GM11168 (cell line): Measurements from ENCODE around the gene SCN8A.
"Not testable (repeated sequence)": the region's sequence is repeated elsewhere in the genome, so short reads cannot be mapped to it uniquely, and the experiment has no call there.

Experiments used
- in situ Hi-C: fragments of 300-500 bp; cut with MboI; formaldehyde crosslinking; loops from one replicate; pipeline ENCODE4 v1.12.0; 2022; ENCODE audit warnings: low sequenced_read_pairs; ENCODE audit not compliant: unreplicated experiment

Gene SCN8A

GRCh38 chr12:51621156-51621922 lies 30.3 kb downstream of the SCN8A start:
- in situ Hi-C loops = no loop called here

- in situ Hi-C loops = no loop called here
Observed at GRCh38 chr12:51622564-51622963, 31.5 kb downstream of the SCN8A start.

DNA sequence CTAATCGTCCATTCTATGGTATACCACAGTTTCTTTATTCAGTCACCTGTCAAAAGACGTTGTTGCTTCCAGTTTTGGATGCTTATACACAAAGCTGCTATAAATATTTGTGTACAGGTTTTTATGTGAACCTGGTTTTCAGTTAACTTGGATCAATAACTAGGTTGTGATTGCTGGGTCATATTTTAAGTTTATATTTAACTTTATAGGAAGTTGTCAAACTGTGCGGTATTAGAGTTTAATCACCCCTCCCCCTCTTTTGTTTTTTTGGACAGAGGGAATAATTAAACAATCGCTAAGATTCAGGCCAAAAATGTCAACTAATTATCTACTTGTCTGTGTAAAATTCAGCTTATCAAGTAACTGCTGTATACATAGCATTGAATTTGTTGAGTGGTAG lies 34.3 kb downstream of the SCN8A start:
- in situ Hi-C loops = no loop called here

DNA sequence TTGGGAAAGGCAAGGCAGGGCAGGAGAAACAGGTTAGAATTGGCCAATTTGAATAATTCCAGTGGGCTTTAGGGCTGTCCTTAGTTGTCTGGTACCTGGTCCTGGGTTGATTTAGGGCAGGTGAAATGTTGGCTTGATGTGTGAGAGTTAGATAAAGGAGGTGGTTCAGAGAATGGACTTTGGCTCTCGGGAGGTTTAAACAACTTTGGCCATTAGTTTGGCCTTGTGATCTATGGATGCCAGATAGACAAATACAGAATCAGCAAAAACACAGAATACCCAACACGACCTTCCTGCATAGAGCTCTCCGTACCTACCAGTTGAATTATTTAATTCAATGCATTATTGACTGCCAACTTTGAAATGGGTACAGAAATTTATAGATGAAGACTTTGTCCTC lies 35.1 kb downstream of the SCN8A start:
- in situ Hi-C loops = no loop called here

DNA sequence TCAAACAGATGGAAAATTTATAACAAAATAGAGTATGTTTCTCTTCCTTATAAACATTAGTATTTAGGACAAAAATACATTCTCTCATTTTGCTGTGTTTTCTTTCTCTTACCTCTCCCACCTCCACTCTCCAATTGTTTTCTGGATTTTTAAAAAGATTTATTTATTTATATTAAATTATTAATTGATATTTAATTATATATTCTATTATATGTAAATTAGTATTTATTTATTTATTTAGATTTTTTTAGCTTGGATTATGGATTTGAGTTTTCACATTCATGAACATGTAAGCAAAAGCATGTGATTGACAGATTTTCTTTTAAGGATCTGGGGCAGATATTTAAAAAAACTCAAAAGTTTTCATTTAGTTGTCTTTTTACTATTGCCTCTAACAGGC lies 35.6 kb downstream of the SCN8A start:
- in situ Hi-C loops = no loop called here

DNA sequence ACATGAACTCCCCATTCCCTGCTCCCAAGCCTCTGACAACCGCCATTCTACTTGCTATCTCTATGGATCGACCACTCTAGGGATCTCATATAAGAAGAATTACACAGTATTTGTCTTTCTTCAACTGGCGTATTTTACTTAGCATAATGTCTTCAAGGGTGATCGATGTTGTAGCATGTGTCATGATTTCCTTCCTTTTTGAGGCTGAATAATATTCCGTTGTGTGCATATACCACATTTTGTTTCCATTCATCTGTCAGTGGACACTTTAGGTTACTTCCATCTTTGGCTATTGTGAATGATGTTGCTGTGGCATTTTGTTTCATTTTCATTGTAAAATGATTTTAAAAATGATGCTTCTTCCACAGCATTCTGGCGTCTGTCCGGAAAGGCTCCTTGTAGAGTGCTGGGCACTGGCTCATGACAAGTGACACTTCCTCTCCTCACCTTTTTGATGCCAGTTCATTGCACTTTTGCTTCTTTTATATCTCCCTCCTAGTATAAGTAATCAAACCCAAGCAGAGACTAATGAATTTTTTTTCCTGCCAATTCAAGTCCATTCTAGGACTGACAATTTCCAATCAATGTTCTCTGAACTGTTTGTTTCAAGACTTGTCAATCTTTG lies 39.3 kb downstream of the SCN8A start:
- in situ Hi-C loops = no loop called here

DNA sequence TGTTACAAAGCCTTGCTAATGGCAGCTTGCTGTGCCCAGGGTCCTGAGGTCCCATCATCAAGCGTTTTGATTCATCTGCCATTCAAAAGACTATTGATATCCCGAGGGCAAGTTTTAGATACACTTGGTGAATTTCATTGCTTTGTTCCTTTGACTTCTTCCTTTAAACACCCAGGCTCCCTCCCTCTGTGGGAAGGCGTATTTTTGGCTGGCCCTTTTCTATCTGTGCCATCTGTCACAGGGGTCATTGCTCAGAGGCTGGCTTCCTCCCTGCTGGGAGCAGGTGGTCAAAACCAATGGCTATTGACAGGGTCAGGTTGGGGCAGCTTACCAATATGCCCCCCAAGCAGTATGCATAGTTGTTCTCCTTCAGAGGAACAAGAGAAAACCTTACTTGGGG lies 40.0 kb downstream of the SCN8A start:
- in situ Hi-C loops = no loop called here

DNA sequence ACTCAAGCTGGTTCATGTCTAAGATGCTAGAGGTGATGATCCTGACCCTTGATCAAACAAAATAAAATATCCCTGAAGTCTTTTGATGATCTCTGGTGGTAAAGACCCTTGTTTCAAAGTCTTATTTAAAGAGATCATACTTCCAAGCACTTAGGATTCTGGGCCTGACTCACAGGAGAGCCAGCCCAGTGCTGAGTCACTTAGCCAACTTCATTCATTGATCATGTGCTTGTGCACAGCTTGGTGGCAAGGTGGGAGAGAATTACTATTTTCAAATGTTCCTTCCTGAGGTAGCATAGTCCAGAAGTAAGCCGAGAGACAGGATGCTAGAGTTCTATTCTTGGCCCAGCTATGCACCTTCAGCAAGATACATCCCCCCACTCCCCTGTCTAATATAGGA lies 40.6 kb downstream of the SCN8A start:
- in situ Hi-C loops = no loop called here

DNA sequence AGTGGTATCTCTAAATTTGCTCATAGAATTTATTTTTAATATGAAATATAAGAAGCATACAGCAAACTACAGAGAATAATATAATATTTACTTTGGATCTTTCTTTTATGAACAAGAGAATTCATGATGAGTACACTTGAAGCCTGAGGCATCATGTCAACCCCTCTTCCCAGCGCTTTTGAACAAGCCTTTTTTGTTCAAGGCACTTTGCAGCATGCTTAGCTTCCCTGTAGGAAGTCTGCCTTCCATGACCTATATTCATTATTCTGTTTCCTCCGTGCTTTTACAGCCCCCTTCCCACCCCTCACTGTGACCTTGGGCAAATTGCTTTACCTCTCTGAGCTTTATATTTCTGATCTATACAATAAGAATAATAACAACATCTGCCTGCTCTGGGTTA lies 41.6 kb downstream of the SCN8A start:
- in situ Hi-C loops = no loop called here

GRCh38 chr12:51635346-51635745 lies 44.3 kb downstream of the SCN8A start:
- in situ Hi-C loops = no loop called here

DNA sequence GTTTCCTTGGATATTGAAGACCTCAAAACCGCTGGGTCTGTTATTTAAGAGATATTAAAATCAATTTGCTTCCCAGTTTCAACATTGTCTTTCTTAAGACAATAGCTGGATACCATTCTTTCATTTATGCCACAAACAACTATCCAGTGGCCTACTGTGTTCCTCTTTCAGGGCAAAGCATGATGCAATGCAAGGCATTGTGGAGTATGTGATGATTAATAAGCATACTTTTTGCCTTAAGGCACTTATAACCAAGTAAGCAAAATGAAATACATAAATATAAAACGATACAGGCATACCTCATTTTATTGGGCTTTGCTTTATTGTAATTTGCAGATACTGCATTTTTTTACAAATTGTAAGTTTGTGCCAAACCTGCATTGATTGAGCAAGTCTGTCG lies 45.5 kb downstream of the SCN8A start:
- in situ Hi-C loops = no loop called here

GRCh38 chr12:51636986-51637385 lies 46.0 kb downstream of the SCN8A start:
- in situ Hi-C loops = no loop called here

DNA sequence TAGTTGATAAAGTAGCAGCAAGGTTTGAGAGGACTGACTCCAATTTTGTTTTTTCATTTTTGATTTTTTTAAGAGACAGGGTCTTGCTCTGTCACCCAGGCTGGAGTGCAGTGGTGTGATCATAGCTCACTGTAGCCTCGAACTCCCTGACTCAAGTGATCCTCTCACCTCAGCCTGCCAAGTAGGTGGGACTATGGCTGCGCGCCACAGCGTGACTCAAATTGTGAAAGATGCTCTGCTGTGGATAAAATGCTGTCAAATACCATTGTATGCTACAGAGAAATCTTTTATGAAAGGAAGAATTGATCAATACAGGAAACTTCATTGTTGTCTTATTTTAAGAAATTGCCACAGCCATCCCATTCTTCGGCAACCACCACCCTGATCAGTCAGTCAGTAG lies 48.3 kb downstream of the SCN8A start:
- in situ Hi-C loops = no loop called here

DNA sequence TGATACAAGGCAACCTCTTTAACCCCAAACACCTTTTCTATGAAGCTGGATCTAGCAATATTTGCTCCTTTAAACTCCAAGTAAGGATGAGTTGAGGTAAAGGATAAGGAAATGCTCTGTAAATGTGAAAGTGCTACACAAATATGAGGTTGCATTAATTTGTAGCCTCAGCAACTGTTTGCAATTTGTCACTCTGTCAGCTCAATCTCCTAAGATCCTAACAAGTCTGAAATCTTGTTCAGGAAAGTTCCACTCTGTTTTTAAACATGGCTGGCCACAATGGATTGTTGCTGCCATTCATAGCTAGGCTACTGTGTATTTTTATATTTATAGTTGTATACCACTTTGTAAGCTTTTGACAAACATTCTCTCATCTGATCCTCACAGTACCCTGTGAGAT lies 51.3 kb downstream of the SCN8A start:
- in situ Hi-C loops = no loop called here

GRCh38 chr12:51643951-51644350 lies 52.9 kb downstream of the SCN8A start:
- in situ Hi-C loops = no loop called here

- in situ Hi-C loops = not testable (repeated sequence)
Observed at GRCh38 chr12:51644691-51645090, 53.7 kb downstream of the SCN8A start.

- in situ Hi-C loops = no loop called here
Observed at GRCh38 chr12:51645961-51646360, 54.9 kb downstream of the SCN8A start.

GRCh38 chr12:51647647-51648046 lies 56.6 kb downstream of the SCN8A start:
- in situ Hi-C loops = no loop called here

- in situ Hi-C loops = no loop called here
Observed at GRCh38 chr12:51653431-51653830, 62.4 kb downstream of the SCN8A start.

GRCh38 chr12:51661199-51661598 lies 70.2 kb downstream of the SCN8A start:
- in situ Hi-C loops = no loop called here

DNA sequence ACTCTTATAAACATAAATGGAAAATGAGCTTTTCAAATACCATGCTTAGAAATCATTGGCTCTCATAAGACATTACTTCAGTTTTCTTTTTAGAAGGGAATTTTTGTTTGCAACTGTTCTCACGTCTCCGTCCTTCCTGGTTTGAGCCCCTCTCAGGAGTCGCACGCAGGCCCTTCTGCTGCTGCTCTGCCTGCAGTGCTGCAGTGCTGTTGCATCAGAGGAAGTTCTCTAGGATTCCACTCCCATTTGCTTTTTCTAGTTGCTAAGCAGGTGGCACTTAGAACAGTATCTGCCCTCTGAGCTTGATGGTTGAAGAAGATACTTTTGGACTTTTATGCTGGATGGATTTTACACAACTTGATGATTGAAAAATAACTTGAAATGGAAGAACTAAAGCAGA lies 70.8 kb downstream of the SCN8A start:
- in situ Hi-C loops = no loop called here

- in situ Hi-C loops = no loop called here
Observed at GRCh38 chr12:51662728-51663154, 71.7 kb downstream of the SCN8A start.
